VCaP (cell line): ENCODE data around the gene ANAPC4.

Experiments used
- H3K27ac ChIP-seq: fragments of 450-650 bp; 2 replicates; pipeline ENCODE4 v1.5.1; 2017
- TF ChIP-seq, protein P1 (sequence below): fragments of 450-650 bp; conservative IDR thresholded peaks from 2 replicates; pipeline ENCODE4 v1.5.1; 2017; ENCODE audit warnings: mild to moderate bottlenecking, moderate library complexity

Gene ANAPC4

DNA sequence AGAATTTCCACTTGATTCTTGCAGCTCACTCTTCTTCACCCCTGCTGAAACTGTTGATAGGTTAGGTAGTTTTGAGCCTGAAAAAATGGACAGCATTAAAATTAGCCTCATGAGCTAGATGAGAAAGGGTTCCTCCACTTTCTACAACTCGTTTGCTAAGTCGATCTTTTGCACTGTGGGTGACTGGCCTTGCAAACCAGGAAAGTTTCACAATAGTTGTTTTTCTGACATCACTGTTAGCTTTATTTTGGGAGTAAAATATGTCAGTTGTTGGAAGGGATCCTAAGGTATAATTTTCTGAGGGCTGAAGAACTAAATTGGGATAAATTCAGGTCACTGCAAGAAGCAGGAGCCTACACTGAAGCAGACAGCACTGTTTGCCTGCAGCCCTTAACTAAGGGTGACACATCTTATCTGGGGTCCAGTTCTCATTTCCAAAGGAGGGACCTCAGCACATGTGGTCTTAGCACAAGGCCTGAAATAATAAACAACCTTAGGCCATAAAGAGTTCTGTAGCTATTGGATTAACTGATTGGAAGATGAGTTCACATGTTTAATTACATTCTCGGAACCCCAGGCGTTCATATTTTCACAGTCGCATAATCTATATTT, 29.1 kb downstream of the ANAPC4 start:
- TF ChIP-seq, protein P1, sequence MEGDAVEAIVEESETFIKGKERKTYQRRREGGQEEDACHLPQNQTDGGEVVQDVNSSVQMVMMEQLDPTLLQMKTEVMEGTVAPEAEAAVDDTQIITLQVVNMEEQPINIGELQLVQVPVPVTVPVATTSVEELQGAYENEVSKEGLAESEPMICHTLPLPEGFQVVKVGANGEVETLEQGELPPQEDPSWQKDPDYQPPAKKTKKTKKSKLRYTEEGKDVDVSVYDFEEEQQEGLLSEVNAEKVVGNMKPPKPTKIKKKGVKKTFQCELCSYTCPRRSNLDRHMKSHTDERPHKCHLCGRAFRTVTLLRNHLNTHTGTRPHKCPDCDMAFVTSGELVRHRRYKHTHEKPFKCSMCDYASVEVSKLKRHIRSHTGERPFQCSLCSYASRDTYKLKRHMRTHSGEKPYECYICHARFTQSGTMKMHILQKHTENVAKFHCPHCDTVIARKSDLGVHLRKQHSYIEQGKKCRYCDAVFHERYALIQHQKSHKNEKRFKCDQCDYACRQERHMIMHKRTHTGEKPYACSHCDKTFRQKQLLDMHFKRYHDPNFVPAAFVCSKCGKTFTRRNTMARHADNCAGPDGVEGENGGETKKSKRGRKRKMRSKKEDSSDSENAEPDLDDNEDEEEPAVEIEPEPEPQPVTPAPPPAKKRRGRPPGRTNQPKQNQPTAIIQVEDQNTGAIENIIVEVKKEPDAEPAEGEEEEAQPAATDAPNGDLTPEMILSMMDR, result no peak
- no peak overlapping the region for H3K27ac ChIP-seq

DNA sequence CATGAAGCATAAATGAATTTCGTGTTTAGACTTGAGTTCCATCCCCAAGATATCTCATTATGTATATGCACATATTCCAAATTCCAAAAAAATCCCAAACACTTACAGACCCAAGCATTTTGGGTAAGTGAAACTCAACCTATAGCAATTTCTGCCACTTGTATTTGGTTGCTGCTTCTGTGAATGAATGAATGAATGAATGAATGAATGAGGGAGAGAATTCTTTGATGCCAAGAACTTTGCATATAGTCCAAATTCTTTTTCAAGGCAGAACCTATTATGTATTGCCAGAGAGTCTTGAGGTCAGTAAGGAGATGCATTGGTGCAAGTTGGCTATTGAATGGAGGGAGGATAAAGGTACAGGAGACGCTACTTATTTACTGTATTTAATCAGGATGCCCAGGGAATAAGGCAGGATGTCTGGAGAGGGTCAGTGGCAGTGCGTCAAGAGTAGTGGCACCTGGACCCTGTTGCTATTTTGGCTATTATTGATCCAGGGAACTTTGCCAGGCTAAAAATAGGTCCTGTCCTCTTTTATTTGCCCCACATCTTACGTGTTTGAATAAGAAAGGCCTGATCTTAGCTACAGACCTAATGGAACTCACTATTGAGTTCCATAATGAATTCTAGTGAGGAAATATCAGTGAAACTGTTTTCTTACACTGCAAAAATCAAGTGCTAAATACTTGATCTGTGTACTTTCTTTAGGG, 33.9 kb downstream of the ANAPC4 start:
- H3K27ac ChIP-seq, result no peak overlapping the region
- TF ChIP-seq, protein P1, result no peak

DNA sequence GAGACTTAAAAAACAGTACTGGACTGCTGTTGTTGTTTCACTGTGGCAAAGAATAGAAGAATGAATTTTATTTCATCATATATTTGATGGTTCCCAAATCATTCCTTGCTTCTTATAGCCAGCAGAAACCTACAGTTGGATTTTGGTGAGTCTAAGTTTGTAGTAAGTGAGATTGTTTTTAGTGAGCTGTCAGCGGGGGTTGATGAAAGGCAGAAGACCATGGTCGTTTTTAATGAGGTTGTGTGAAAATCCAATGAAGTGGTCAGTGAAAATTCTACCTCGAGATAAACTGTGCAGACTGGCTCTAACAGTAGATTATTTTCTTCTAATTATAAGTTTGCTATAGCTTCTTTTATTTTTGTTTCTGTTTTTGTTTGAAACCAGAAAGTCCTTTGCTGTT, 36.2 kb downstream of the ANAPC4 start:
- no peak overlapping the region for H3K27ac ChIP-seq
- TF ChIP-seq, protein P1, result no peak

DNA sequence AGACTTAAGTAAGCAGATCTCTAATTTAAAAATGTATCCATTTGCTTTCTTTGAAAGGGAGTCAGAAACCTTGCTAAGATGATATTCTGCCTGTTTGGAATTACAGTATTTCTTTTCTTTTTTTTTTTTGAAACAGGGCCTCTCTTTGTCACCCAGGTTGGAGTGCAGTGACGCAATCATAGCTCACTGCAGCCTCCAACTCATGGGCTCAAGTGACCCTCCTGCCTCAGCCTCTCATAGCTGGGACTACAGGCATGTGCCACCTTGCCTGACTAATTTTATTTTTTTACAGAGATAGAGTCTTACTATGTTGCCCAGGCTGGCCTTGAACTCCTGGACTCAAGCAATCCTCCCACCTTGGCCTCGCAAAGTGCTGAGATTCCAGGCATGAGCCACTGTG, 40.0 kb downstream of the ANAPC4 start:
- H3K27ac ChIP-seq, result no peak overlapping the region
- TF ChIP-seq, protein P1, result no peak

DNA sequence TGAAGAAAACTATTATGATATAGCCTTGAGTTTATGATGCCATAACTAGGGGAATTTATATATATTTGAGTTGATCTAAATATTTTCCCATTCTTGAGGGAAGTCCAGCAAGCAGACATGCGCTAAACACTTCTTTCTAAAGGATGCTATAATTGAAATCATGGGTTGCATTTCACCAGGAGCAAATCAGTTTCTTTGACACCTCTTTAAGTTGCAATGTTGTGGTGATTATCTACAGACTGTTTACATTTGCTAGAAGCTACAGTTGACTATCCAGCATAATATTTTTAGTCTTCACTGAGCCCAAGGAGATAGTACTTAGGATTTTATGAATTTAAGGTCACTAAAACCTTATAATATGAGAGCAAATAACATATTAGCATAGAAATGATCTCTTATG, 43.9 kb downstream of the ANAPC4 start:
- no peak overlapping the region for H3K27ac ChIP-seq
- TF ChIP-seq, protein P1, result no peak

DNA sequence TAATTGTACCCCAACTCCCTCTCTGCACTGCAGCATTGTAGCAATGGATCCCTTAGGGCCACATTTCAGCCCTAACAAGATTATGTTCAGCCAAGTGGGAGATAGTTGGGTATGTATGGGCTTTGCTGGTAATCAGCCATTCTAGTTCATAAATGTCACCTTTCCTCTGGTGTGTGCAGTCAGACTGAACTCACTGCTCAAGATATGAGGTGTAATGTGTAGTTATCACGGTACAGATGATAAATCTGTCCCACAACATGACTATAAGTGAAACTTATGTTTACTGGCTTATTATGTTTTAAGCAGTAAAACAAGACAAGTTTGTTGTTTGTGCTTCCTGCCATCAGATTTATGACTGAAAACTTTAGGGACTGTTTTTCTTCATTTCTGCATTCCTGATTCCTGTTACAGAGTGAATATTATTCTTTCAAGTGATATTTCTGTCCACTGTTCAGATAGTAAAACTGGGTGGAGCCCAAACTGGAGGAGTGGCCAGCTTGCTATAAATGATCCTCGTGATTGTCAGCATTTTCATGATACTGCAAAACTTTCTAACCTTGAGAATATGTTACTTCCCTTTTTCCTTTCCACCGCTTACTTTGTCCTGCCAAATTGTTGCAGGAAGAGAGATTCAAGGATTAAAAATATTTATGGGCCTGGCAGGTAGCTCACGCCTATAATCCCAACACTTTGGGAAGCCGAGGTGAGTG, 44.9 kb downstream of the ANAPC4 start:
- TF ChIP-seq, protein P1, result no peak

DNA sequence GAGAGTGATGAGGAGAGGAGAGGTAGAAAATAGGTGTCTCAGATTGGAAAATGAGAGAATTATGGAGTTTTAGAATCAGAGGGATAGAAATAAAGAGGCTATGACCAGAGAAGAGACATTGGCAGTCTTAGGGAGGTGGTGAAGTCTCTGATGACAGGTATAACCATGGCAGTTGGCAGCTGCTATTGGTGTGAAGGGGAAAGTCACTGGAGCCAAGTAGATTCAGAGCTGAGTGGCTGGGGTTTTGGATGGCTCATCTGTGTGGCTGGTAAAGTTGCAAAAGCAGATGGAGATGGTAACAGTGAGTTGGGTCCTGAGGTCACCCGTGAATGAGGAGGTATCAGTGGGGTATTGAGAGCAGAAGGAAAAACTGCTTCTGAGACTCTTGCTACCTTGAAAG, 46.5 kb downstream of the ANAPC4 start:
- TF ChIP-seq, protein P1, result no peak
- H3K27ac ChIP-seq, result no peak overlapping the region

More for the DNA sequence above, 44.9 kb downstream of the ANAPC4 start:
- no peak overlapping the region for H3K27ac ChIP-seq
